ENCODE measurements around the gene ARHGEF17.

The ARHGEF17 gene

GRCh38 chr11:73333173-73333572, 25.1 kb downstream of the ARHGEF17 start:
- no peak for DNase-seq (ENCODE audit: low spot score)

- no peak for DNase-seq (ENCODE audit: low spot score)
These were observed 25.7 kb downstream of the ARHGEF17 start for GRCh38 chr11:73333640-73334383.

DNA sequence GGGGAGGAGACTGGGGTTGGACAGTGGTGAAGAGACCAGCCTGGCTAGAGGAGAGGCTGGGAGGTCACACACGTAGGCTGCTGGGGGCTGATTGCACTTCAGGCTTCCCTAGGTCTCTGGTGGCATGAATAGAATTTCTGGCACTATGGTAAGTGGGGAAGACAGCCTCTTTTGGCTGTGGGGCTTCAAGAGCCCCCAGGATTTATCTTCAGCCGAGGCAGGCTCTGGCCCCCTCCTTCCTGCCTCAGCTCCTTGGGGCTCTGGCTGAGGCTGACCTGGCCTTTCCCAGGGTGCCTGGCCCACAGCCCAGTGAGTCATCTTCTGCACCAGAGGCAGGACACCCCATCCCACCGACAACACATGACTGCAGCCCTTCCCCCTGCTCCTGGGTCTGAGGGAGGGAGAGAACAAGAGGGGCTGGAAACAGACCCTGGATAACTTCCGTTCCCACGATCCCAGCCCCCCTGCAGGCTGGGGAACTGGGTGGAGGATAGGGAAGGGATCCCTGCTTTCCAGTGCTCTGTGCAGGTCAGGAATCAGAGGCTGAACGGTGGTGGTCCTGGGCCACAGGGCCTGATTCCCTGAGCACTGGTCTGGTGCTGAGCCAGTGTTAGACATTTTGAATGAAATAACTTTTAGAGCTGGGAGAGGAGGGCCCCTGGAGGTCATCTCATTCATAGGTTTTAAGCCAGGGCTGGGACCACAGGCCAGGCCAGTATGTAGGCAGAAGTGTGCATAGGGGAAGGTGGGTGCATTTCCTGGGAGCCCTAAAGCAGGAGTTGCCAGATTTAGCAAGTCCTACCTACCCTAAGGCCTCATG, 26.5 kb downstream of the ARHGEF17 start:
- DNase-seq (ENCODE audit: low spot score): no peak

- DNase-seq (ENCODE audit: low spot score): peak; percentile 84
These were observed 27.3 kb downstream of the ARHGEF17 start for GRCh38 chr11:73335204-73335923.

DNA sequence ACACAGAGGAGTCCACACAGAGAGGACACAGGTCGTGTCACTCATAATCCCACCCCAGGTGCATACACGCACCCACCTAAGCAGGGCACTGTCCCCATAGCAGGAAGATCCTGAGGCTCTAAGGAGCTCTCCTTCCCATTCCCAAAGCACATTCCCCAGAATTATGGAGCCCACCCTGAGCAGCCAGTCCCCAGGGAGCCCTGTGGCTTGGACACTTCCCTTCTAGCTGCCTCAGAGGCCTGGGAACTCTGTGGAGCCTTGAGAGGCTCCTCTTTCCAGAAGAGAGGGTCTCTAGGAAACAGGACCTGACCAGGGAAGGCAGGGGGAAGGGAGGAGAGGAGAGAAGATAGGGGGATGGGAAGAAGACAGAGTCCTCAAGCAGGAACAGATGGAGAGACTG, 29.8 kb downstream of the ARHGEF17 start:
- DNase-seq (ENCODE audit: low spot score): no peak

DNA sequence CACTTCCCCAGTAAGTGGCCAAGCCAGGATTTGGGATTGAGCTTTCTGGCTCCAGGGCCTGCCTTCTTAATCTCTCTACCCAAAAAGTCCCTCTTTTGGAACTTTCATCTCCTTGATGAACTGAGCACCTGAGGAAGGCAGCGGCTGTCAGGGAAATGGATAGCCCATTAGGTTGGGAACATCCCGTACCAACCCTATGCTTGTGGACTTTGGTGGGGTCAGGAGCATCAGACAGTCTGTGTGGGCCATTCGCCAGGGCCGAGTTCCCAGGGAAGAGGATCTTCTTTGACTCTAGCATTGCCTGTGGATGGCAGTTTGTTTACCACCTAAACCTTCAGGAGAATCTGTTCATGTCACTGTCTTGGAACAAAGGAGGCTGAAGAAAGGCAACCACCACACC, 30.2 kb downstream of the ARHGEF17 start:
- DNase-seq (ENCODE audit: low spot score): no peak

DNA sequence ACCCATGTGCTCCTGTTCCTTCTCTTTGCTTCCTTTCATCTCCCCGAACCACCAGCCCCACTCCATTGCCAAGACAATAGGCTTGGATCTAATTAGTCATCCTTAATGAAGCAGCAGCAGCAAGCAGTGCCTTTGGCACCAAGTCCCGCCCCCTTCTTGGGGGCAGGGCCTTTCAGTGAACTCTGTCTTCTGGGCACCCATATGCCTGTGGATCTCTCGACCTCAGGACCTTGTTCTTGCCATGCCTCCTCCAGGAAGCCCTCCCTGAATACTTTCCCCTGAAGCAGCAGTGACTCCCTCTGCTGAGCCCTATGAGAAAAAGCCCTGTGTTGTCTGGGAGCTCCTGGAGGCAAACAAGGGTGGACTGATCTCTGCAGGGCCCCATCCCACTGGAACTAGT, 32.1 kb downstream of the ARHGEF17 start:
- DNase-seq (ENCODE audit: low spot score): no peak

GRCh38 chr11:73342633-73343032, 34.6 kb downstream of the ARHGEF17 start:
- no peak for DNase-seq (ENCODE audit: low spot score)

DNA sequence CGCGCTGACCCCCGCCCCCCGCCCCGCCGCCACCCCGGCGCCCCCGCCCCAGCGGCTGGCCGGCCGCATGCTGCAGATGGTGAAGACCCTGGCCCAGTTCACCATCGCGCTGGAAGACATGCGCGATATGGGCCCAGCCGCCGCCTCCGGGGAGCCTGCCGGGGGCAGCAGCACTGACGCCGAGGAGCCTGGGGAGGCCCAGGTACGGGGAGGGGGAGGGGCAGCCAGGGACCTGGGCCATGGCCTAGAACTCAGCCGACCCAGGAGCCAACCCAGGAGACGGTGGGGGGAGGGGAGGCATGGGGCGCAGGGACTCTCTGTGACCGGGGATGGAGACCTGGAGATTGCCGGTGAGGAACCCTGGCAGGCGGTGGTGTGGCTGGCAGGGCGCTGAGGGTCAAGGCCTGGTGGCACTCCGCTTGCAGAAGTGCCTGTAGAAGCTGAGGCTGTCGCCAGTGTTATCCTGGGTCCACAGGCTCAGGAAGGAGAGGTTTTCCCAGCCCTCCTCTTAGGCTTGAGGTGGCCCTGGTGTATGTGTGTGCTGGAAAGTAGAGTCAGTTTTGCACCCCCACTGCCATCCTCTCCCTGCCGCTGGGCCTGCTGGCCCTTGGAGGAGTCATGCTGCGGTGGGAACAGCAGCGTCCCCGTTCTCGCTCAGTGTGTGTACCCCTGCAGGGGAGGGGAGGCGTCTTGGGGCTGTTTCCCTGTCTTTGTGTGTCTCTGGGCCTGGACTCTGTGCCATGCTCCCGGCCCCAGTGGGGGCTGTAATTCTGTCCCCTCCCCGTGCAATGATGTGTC, 35.2 kb downstream of the ARHGEF17 start:
- no peak for DNase-seq (ENCODE audit: low spot score)

DNA sequence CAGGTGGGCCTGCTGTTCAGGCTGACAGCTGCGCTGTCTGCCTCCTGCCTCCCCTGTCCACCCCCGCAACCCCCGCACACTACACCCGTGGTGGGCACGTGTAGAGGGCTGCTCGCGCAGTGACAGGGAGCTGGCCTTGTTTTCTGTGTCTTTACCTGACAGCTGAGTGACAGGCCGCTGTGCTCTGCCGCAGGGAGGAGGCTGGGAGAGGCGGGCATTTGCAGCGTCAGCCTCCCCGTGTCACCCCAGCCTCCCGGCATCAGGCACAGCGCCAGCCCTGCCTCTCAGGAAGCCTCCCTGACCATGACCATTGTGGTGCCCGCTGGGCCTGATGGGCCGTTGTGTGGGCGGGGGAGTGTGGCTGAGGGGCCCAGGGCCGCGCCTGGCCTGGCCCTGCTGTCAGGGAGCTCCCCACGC, 36.1 kb downstream of the ARHGEF17 start:
- DNase-seq (ENCODE audit: low spot score): peak; percentile 74

DNA sequence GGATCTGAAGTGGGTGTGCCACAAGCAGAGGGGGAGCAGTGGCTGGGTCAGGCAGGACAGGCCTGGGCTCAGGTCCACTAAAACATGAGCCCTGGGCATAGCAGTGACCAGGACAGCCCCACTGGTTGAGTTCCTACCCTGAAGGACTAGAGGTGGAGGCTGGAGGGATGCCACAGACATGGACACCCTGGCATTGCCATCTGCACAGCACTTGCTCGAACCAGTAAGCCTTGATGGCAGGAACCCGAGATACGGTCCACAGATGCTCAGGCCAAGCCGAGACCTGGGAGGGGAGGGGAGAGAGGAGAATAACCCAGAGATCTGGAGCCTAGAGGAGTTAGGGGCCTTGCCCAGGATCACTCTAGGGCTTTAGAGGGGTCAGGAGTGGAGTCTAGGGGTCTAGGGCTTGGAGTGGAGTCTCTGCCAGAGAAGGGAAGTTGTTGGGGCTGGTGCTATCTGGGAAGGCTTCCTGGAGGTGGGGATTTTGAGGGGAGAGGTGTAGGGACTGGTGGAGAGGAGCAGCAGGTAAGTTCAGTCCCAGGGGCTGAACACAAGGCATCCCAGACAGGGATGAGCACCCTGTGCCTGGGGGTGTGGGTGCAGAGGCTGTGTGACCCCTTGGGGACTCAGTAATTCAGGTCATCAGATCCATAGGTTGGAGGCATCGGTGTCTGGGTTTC, 37.5 kb downstream of the ARHGEF17 start:
- no peak for DNase-seq (ENCODE audit: low spot score)

DNA sequence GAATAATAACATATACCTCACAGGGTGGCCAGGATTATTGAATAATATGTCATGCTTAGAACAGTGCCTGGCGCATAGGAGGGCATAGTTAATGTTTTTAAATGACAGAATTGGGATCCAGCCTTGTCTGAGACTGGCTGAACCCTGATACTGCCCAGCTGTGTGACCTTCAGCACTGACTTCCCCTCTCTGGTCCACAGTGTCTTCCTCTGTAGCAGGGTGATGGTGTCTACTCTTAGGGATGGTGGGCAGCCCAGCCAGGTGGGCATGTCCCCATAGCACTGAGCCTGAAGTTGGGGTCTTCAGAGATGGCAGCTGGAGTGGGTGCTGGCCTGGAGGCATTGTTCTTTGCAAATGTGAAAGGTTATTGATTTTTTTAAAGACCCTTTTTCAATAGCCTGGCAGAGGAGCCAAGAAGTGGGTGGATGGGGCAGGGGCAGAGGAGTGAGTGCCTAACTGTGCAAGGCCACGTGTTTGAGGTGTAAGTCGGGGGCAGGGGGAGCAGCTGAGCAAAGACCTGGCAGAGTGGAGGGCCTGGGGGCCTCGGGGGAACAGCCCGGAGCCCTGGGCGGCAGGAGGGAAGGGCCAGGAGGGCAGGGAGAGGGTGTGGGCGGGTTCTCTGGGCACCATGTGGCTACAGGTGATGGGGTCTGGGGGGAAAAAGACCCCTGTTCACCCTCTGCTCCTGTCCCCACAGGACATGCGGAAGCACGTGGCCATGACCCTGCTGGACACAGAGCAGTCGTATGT, 38.3 kb downstream of the ARHGEF17 start:
- DNase-seq (ENCODE audit: low spot score): no peak

GRCh38 chr11:73347067-73347466, 39.0 kb downstream of the ARHGEF17 start:
- no peak for DNase-seq (ENCODE audit: low spot score)

GRCh38 chr11:73348838-73349237, 40.8 kb downstream of the ARHGEF17 start:
- DNase-seq (ENCODE audit: low spot score): no peak

GRCh38 chr11:73349633-73350032, 41.6 kb downstream of the ARHGEF17 start:
- no peak for DNase-seq (ENCODE audit: low spot score)

- peak; percentile 76 for DNase-seq (ENCODE audit: low spot score)
These were observed 43.0 kb downstream of the ARHGEF17 start for GRCh38 chr11:73350908-73351636.

- no peak for DNase-seq (ENCODE audit: low spot score)
These were observed 45.3 kb downstream of the ARHGEF17 start for GRCh38 chr11:73353422-73353821.

DNA sequence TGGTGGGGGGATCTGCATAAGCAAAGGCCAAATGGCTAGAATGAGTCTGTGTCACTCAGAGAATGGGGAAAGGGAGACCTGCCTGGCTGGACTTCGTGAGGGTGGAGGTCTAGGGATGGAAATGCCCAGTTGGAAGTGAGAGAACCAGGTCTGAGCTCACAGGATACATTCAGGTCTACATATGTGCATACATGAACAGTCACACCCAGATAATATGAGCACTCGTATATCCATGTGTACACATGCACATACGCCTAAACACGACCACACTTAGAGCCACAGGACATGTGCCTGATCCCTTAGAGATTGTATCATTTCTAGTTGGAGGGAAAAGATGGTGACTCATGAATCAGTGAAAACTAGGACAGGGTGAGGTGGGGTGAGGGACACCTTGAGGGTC, 47.0 kb downstream of the ARHGEF17 start:
- DNase-seq (ENCODE audit: low spot score): no peak

GRCh38 chr11:73356979-73357860, 49.1 kb downstream of the ARHGEF17 start:
- DNase-seq (ENCODE audit: low spot score): no peak

All from Ammon's horn (tissue), 1 donor.